Cardiac fibroblast (primary cell): ENCODE results near the gene NAV2.

ENCODE experiments used
- DNase-seq, 2 donors: peaks; one replicate each; pipeline versions ENCODE4 v3.0.0 to v3.0.0-alpha.2; 2010; ENCODE audit warnings: low read depth in 2 of 2
- H3K4me3 ChIP-seq, 2 donors: replicated peaks in 1 of 2; 1 replicate in 1 of 2; 2 replicates in 1 of 2; pipeline ENCODE4 v1.5.1; 2011; ENCODE audit warnings: low read depth in 2 of 2, low read length in 2 of 2, mild to moderate bottlenecking in 2 of 2, moderate library complexity in 1 of 2
- TF ChIP-seq, protein P1 (sequence below): IDR thresholded peaks from one replicate; pipeline ENCODE4 v1.5.1; 2011; ENCODE audit warnings: low read depth, mild to moderate bottlenecking, low read length, inconsistent platforms

Gene NAV2

DNA sequence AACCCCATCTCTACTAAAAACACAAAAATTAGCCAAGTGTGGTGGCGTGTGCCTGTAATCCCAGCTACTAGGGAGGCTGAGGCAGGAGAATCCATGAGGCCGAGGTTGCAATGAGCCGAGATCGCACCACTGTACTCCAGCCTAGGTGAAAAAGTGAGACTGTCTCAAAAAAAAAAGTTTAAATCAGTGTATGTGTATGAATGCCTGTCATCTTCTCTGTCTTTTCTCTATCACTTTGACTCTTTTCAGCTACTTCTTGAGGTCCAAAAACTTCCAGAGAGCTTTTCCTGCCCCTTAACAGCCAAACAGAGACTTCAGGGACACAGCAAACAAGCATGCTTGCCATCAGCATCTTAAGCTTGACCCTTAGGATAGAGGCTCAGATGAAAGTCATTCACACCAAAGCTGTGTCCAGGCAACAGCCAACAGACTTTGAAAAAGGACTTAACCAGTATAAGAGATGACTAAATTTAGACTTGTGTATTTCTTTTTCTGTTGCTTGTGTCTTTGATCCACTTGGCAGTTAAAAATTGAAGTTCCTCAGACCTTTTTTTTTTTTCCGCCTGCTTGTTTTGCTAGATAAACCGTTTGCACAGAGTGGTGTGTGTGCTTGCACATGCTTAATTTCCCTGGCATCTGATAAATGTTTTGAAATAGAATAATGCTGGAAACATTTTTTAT lies 295.7 kb downstream of the NAV2 start:
- TF ChIP-seq, protein P1, sequence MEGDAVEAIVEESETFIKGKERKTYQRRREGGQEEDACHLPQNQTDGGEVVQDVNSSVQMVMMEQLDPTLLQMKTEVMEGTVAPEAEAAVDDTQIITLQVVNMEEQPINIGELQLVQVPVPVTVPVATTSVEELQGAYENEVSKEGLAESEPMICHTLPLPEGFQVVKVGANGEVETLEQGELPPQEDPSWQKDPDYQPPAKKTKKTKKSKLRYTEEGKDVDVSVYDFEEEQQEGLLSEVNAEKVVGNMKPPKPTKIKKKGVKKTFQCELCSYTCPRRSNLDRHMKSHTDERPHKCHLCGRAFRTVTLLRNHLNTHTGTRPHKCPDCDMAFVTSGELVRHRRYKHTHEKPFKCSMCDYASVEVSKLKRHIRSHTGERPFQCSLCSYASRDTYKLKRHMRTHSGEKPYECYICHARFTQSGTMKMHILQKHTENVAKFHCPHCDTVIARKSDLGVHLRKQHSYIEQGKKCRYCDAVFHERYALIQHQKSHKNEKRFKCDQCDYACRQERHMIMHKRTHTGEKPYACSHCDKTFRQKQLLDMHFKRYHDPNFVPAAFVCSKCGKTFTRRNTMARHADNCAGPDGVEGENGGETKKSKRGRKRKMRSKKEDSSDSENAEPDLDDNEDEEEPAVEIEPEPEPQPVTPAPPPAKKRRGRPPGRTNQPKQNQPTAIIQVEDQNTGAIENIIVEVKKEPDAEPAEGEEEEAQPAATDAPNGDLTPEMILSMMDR, result no peak
- no peak overlapping the region for H3K4me3 ChIP-seq
- DNase-seq, result peak in 1 of 2 donors; percentile 31

DNA sequence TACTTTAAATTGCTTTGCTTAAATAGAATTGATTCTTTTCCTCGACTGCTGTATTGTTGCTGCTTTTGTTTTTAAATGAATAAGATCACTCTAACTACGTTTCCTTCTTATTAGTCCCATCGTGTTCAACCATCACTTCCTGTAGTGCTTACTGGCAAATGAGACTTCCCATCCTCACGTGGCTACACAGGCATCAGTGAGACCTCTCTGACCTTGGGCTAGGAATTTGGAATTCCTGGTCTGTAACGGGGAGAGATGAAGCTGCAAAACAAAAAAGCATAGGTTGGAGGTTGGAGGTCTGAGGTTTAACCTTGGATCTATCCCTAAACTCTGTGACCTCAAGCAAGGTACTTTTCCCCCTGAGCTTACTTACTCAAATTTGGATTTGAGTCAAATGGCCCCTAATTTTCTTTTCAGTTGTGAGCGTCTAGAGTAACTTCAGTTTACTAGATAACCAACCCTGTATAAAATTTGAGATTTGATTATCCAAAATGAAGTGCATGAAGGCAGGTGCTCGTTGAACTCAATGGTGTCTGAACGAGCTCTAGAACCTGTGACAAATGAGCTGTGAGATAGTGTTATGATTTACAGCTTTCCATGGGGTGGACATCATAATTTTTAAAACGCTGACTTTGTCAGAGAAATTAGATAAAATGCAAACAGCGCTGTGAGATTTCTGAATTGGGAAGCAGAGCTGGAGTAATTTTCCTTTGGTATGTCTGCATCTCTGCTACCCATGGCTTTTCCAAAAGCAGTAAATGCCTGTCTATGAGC lies 296.4 kb downstream of the NAV2 start:
- no peak overlapping the region for H3K4me3 ChIP-seq
- TF ChIP-seq, protein P1, result no peak
- no peak for DNase-seq

DNA sequence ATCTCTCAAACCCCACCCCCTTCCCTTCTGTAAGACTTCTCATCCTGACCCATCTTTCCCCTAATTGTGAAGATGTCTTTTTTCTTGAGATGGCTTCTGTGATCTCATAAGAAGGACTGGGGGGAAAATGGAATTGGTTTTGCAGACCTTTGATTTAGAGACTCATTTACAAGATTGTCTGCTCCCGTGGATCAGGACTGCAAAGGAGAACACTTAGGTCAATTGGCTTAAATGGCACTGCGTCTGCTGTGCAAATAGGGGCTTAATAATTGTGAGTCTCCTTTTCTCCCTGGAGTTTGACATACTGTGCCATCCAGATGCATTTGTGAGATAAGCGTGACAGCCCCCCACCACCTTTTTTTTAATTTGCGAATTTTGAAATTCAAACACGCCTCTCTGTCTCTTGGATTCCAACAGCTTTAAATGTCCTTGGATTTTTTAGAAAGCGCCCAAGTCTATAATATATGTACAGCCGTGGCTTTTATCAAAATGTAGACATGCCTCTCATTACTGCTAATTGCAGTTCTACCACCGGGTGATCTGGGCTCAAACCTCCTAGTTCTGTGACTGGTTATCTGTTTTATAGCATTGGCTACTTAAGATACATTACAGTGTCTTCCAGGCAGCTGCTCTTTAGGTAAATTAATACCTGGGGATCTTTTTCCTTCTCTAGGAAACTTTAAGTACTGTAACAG lies 297.7 kb downstream of the NAV2 start:
- DNase-seq, result no peak
- H3K4me3 ChIP-seq, result no peak overlapping the region
- TF ChIP-seq, protein P1, result no peak

DNA sequence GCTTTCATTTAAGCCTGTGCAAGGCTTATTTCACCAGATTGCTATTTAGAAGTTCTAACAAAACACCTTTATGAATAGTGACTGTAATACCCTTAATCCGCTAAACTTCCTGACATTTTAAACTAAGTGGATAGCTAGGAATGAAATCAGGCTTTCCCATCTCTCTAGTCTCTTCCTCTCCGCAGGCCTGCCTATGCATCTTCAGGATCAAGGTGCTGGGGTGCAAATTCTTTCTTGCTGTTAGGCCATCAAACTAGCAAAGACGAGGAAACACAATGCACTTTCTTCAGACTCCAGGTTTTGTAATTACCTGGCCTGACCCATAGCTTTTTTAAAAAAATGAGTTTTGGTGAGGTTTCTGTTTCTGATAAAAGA lies 298.2 kb downstream of the NAV2 start:
- H3K4me3 ChIP-seq, result no peak overlapping the region
- TF ChIP-seq, protein P1, result no peak
- no peak for DNase-seq

DNA sequence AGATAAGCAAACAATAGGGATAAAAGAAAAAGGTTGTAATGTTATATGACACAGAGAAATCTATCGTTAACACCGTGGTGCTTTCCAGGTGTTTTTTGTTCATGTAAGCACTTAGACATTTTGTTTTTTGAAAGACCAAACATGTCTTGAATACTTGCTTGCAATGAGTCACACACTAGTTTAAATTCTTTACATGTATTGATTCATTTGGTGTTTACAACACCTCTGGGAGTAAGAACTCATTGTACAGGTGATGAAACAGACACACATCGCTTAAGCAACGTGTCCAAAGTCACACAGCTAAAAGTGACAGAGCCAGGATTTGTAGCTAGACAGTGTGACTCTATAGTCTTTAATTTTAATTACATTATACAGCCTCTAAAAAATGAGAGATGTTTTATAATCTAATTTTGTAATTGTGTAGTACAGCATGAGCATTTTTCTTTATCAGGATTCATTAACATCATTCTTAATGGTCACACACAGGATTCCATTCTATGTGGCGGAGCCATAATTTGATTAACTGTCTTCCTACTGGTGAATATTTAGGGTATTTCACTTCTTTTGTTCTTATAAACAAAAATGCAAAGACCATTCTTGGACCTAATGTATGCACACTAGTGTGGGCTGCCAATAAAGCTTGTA lies 298.8 kb downstream of the NAV2 start:
- no peak overlapping the region for H3K4me3 ChIP-seq
- DNase-seq, result peak in 1 of 2 donors; percentile 59
- TF ChIP-seq, protein P1, result no peak

DNA sequence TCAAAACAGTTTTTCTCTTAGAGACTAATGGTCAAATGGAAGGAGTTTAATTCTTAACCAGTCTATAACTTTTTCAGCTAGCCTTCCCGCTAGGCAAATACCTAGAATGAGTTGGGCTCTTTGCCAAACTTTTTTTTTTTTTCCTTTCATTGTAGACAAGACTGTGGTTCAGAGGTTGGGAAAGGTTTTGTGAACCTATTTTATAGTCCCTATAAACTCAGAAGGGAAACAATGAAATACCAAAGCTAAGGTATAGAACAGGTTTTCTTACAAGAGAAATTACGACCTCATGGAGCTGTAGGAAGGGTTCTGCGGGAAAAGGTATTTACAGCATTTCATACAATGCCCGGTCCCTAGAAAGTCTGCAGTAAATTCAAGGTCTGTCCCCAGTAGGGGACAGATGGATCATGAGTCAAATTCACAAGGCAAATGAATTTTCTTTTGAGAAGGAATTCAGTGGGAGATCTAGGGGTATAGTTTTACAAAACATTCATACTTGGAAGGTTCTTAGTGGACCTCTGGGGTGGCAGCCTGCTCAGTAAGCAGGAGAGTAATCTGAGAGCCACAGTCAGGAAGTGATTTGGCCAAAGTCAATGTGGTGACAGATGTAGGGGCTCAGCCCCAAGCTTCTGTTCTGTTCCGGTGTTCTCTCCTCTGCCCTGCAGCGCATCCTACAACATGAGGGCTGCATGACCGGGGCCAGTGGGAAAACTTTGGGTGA lies 300.9 kb downstream of the NAV2 start:
- DNase-seq, result peak; percentile 36 to 41
- no peak overlapping the region for H3K4me3 ChIP-seq
- TF ChIP-seq, protein P1, result no peak
